Measurements from ENCODE around the gene ZBTB9. TPM values are rescaled to one million over a fixed set of nuclear protein-coding genes. Genes with fewer than 3 reads are reported as not detected.

The ZBTB9 gene
- total RNA-seq, 1 experiment from 2014 or later = 9.8 TPM

GRCh38 chr6:33418690-33419291 lies 35.6 kb upstream of the ZBTB9 start:
- no peak for DNase-seq (ENCODE audit: low read depth)

- DNase-seq (ENCODE audit: low read depth) = peak; percentile 61
These were observed 34.5 kb upstream of the ZBTB9 start, which contains the start of gene SYNGAP1 for GRCh38 chr6:33419580-33420490. Gene SYNGAP1 (plus strand): TSS chr6:33420065. CDS start chr6:33420265, 200 bp downstream.

DNA sequence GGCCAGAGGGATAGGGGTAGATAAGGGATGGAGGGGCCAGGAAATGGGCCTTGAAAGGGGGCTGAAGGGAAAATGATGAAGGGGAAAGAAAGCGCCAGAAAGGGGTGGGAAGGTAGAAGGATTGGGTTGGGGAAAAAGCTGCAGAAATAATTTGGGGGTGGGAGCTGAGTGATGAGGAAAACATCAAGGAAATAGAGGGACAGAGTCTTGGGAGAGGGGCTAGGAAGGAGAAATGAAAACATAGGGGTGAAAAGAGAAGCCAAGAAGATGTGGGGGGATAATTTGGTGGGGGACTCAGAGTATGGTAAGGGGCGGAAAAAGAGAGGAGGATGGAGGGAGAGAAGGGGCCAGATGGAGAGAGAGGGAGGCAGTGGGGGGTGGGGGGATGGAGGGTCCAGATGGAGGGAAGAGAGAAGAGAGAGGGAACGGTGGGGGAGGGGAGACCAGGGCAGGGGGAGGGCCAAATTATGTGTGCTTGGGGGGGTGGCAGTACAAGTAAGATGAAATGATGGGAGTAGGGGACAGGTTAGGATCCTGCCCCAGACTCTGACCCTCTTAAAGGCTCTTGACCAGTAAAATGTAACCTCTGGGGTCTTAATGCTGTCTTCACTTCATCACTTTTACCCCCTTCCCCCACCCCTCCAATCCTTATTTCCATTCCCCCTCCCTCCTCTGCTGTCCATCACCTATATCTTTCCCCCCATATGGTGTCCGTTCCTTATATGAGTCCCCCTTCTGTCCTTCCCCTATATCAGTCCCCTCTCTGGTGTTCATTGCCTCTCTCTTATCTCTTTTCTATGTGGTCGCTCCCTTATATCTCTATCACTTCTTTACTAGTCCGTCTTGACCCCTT lies 33.7 kb upstream of the ZBTB9 start:
- DNase-seq (ENCODE audit: low read depth) = no peak

- no peak for DNase-seq (ENCODE audit: low read depth)
These were observed 33.1 kb upstream of the ZBTB9 start for GRCh38 chr6:33421344-33421643.

DNA sequence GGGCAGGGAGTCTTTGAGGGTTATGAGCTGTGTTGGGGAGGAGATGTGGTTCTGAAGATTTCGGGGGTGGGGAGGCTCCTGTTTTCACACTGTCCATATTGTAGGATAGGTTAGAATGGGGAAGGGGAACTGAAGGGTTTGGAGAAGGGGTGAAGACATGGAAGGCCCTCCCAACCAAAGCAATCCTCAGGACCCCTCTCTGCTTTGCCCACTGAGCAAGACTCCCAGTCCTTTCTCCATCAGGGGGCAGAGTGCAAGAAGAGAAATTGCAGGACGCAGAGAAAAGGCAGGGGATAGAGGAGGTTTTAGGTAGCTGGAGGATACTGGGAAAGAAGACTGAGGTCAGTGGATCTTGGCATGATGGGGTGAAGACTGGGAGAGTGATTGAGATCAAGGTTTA lies 30.6 kb upstream of the ZBTB9 start:
- DNase-seq (ENCODE audit: low read depth) = no peak

DNA sequence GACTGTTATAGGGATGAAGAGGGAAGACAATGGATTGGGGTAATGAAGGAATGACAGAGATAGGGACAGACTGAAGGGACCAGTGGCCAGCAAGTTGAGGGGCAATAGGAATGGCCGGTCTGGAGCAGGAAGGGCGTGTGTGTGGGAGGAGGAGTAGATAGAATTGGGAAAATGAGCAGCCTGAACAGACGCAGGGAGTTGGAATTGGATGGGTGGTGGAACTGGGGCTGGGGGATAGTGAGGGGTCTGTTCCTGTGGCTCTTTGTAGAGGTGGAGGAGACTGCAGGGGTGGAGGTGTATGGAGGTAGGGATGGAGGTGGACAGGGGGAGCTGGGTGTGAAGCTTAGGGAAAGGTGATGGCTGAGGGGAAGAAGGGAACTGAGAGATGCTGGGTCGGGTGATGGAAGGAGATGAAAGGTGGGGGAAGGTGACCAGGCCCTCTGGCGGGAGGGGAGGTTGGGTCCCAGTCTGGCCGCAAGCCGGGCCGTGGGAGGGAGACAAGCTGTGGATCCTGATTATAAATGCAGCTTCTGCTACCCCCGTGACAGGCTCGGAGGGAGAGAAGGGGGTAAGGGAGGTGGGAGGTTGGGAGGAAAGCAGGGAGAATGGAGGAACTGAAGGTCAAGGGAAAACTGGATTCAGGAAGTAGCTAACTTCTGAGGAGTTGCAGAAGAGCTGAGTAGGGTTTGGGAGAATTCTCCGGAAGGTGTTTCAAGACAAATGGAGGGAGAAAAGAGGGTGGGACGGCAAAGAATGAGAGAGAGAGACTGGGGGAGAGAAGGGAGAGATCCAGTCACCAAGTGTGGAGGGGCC lies 29.3 kb upstream of the ZBTB9 start:
- DNase-seq (ENCODE audit: low read depth) = no peak

DNA sequence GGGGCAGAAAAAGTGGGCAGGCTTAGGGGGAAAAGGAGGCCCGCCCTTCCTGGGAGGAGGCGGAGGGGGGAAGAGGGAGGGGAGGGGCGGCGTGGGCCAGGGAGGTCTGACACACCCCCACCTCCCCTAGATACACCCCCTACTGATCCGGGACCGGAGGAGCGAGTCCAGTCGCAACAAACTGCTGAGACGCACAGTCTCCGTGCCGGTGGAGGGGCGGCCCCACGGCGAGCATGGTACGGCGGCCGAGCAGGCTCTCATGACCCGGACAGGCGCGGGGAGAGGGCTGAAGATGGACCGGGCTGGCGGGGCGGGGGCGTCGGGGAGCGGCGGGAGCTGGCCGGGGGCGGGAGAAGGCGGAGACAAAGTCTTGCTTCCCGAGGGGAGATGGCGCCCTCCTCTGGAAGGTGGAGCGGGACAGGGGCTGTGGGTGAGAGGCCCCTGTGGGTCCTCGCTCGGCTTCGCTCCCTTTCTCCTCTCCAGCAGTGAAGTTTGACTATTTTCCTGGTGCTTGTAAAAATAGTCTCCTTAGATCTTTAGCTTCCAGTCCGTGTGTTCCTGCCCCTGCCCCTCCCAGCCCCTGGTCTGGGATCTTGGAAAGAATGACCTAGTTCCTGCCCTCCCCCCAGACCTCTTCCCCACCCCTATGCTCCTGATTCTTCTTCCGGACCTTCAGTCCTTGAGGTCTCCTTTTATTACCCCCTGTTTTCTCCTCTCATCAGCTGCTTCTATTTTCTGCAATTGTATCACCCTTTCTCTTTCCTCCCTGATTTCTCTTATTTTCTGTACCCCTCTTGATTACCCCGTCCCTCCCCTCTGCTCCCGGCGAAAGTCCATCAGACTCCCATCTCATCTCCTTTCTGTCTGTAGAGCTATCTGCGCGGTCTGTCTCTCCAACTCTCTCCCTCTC lies 28.5 kb upstream of the ZBTB9 start:
- DNase-seq (ENCODE audit: low read depth) = peak; percentile 84

GRCh38 chr6:33426590-33427511 lies 27.5 kb upstream of the ZBTB9 start:
- DNase-seq (ENCODE audit: low read depth) = peak; percentile 35

GRCh38 chr6:33427585-33428223 lies 26.7 kb upstream of the ZBTB9 start:
- peak; percentile 51 for DNase-seq (ENCODE audit: low read depth)

- peak; percentile 62 for DNase-seq (ENCODE audit: low read depth)
These were observed 26.0 kb upstream of the ZBTB9 start for GRCh38 chr6:33428224-33428965.

- no peak for DNase-seq (ENCODE audit: low read depth)
These were observed 25.2 kb upstream of the ZBTB9 start for GRCh38 chr6:33428966-33429749.

- no peak for DNase-seq (ENCODE audit: low read depth)
These were observed 24.7 kb upstream of the ZBTB9 start for GRCh38 chr6:33429750-33430052.

GRCh38 chr6:33430334-33430733 lies 24.0 kb upstream of the ZBTB9 start:
- no peak for DNase-seq (ENCODE audit: low read depth)

DNA sequence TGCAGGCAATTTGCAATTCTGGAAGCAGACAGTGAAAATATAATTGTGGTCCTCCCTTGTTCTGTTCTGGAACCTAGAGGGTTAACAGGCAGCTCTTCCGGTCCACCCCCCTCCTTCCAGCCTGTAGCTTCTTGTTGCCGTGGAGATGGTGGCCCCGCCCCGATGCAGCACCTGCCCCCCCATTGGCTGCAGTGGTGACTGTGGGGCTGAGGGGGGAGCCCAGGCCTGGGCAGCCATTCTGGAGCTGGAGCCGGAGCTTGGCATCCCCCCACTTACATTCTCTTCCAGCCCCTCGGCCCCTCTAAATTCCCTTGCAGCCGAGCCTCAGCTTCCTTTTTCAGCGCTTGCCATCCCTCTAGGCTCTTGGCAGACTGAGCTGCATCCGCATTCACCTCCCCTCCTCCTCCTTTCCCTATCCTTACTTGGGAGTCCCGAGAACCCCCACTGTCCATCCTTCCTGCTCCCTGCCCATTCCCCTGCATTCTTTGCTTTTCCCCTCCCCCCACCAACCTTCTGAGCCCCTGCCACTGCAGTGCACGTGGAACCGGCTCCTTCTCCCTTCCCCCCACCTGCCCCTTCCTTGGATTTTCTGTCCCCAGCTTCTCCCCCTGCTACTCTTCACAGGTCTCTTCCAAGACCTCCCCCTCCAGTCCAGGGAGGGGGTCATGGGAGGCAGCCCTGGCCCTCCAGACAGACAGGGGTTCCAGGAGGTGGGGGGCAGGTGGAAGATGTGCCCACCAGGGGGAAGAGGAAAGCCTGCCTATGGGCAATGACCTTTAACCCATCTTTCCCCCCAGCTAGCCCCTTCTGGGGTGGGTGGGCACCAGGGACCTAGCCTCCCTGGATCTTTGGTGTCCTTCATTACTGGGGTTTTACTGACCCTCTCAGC lies 23.1 kb upstream of the ZBTB9 start:
- peak; percentile 32 for DNase-seq (ENCODE audit: low read depth)

DNA sequence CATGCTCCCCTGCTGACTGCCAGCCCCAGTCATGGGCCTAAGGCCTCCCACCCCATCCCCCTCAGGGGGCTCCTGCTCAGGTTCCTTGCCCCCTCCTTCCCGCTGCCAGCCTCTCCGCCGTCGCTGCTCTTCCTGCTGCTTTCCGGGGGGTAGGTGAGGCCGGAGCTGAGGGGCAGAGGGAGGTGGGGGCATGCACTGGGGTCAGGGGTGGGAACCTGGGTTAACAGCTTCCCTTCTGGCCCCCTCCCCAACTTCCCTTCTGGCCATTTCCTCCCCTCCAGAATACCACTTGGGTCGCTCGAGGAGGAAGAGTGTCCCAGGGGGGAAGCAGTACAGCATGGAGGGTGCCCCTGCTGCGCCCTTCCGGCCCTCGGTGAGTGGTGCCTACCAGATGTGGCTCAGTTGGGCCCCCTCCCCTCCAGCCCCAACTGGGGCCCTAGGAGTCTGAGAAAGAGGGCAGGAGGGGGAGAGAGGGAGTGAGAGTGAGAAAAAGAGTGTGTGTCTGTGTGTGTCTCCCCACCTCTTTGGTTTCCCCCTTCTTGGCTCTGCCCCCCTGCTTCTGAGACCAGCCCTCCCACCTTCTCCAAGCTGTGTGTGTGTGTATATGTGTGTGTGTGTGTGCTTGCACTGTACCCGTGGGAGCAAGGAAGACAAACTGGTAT lies 22.4 kb upstream of the ZBTB9 start:
- DNase-seq (ENCODE audit: low read depth) = no peak

GRCh38 chr6:33432546-33432945 lies 21.8 kb upstream of the ZBTB9 start:
- DNase-seq (ENCODE audit: low read depth) = no peak
